Astrocyte of the hippocampus (primary cell): ENCODE results near the gene JMJD4.
A peak's percentile ranks its signal among the peaks of the same experiment; 100 is the strongest.

Experiments
- DNase-seq: peaks from one replicate; pipeline ENCODE4 v3.0.0; 2011; ENCODE audit warnings: low read depth, low spot score

The JMJD4 gene

GRCh38 chr1:227734856-227735538 is at the start of gene JMJD4, which contains the start of gene SNAP47:
TSS of gene JMJD4 (minus strand) at chr1:227735302. CDS start at chr1:227735273, 29 bp downstream.
TSS of gene SNAP47 (plus strand) at chr1:227735435. CDS start at chr1:227747737, 12,302 bp downstream.
- peak; percentile 97 for DNase-seq

GRCh38 chr1:227782226-227782625 is 47.1 kb upstream of the JMJD4 start:
- DNase-seq = no peak

GRCh38 chr1:227781314-227781930 is 46.3 kb upstream of the JMJD4 start:
- DNase-seq = no peak

GRCh38 chr1:227780101-227781044 is 45.3 kb upstream of the JMJD4 start:
- no peak for DNase-seq

- no peak for DNase-seq
Measured at GRCh38 chr1:227779685-227780084, 44.6 kb upstream of the JMJD4 start.

GRCh38 chr1:227779021-227779441 is 43.9 kb upstream of the JMJD4 start:
- no peak for DNase-seq

GRCh38 chr1:227778401-227778947 is 43.4 kb upstream of the JMJD4 start:
- DNase-seq = peak; percentile 70

GRCh38 chr1:227777646-227778045 is 42.5 kb upstream of the JMJD4 start:
- no peak for DNase-seq

- DNase-seq = no peak
Measured at GRCh38 chr1:227777156-227777555, 42.1 kb upstream of the JMJD4 start.

- peak; percentile 96 for DNase-seq
Measured at GRCh38 chr1:227776331-227776771, 41.2 kb upstream of the JMJD4 start.

GRCh38 chr1:227775841-227776240 is 40.7 kb upstream of the JMJD4 start:
- DNase-seq = peak; percentile 76

- DNase-seq = peak; percentile 68
Measured at GRCh38 chr1:227774821-227775661, 39.9 kb upstream of the JMJD4 start.

- DNase-seq = no peak
Measured at GRCh38 chr1:227774051-227774731, 39.1 kb upstream of the JMJD4 start.

GRCh38 chr1:227773558-227773957 is 38.5 kb upstream of the JMJD4 start:
- DNase-seq = no peak

- DNase-seq = no peak
Measured at GRCh38 chr1:227771771-227772170, 36.7 kb upstream of the JMJD4 start.

GRCh38 chr1:227771326-227771725 is 36.2 kb upstream of the JMJD4 start:
- DNase-seq = no peak

- no peak for DNase-seq
Measured at GRCh38 chr1:227770812-227771211, 35.7 kb upstream of the JMJD4 start.

- no peak for DNase-seq
Measured at GRCh38 chr1:227769936-227770494, 34.9 kb upstream of the JMJD4 start.

GRCh38 chr1:227769047-227769935 is 34.2 kb upstream of the JMJD4 start:
- DNase-seq = no peak
